ENCODE data around the gene TEF. TPM values are rescaled to one million over a fixed set of nuclear protein-coding genes. Genes with fewer than 3 reads are reported as not detected.

Gene TEF
- polyA plus RNA-seq, 1 donor (not counting 4 experiments of a cell fraction or from before 2014, with no cell fraction given) = 12.4 TPM

- TF ChIP-seq CTCF (optimal IDR thresholded peaks at IDR 0.05 in 1 of 3, IDR thresholded peaks at IDR 0.05 in 1 of 3, conservative IDR thresholded peaks at IDR 0.05 in 1 of 3; ENCODE audit: extremely low read depth in 1 of 3, insufficient read depth in 2 of 3, low read length in 3 of 3) (no peak), EZH2 (IDR thresholded peaks at IDR 0.05; ENCODE audit: low read length) (no peak)
- Histone ChIP-seq H3K9me1 (ENCODE audit: control insufficient read depth, extremely low read depth, insufficient read depth, low read length) (no peaks in the 10 kb centered on the region), H3K4me2 (ENCODE audit: control insufficient read depth, extremely low read depth, insufficient read depth, low read depth, low read length) (no peak overlapping the region), H3K27me3 (ENCODE audit: control insufficient read depth, extremely low read depth, insufficient read depth, low read length) (no peaks in the 10 kb centered on the region), H3K79me2 (ENCODE audit: control insufficient read depth, insufficient read depth, low read length) (no peaks in the 10 kb centered on the region), H3K9me3 (ENCODE audit: control insufficient read depth, low read depth, low read length) (no peaks in the 10 kb centered on the region), H3K36me3 (ENCODE audit: control insufficient read depth in 2 of 2, extremely low read depth in 1 of 2, insufficient read depth in 2 of 2, low read length in 2 of 2) (peaks cover 0 to 4% of the 10 kb centered on the region in 2 experiments), H4K20me1 (ENCODE audit: control insufficient read depth, extremely low read depth, insufficient read depth, low read length) (no peaks in the 10 kb centered on the region), H3K27ac (ENCODE audit: control insufficient read depth, insufficient read depth, low read length) (no peak overlapping the region), H3K4me3 (ENCODE audit: control insufficient read depth in 2 of 3, extremely low read depth in 1 of 3, insufficient read depth in 2 of 3, low read depth in 1 of 3, low read length in 3 of 3) (no peak overlapping the region), H3K4me1 (ENCODE audit: control insufficient read depth, extremely low read depth, insufficient read depth, low read length) (no peaks in the 10 kb centered on the region), H2AFZ (ENCODE audit: control insufficient read depth, low read length) (no peak overlapping the region), H3K9ac (ENCODE audit: control insufficient read depth, extremely low read depth, insufficient read depth, low read length) (no peak overlapping the region)
- FAIRE-seq = no peak
- no peak for DNase-seq (ENCODE audit: low read depth, low spot score)
- dilution Hi-C loops (cut with MboI; ENCODE audit: extremely low pct_ligation_motif_present, low sequenced_read_pairs) = no loop called here
These were observed 44.1 kb downstream of the TEF start for GRCh38 chr22:41425660-41426365.

- DNase-seq (ENCODE audit: low read depth, low spot score) = no peak
- Histone ChIP-seq H3K27ac (ENCODE audit: control insufficient read depth, insufficient read depth, low read length) (no peak overlapping the region), H4K20me1 (ENCODE audit: control insufficient read depth, extremely low read depth, insufficient read depth, low read length) (no peaks in the 10 kb centered on the region), H3K27me3 (ENCODE audit: control insufficient read depth, extremely low read depth, insufficient read depth, low read length) (no peaks in the 10 kb centered on the region), H3K4me1 (ENCODE audit: control insufficient read depth, extremely low read depth, insufficient read depth, low read length) (no peaks in the 10 kb centered on the region), H3K9me1 (ENCODE audit: control insufficient read depth, extremely low read depth, insufficient read depth, low read length) (no peaks in the 10 kb centered on the region), H2AFZ (ENCODE audit: control insufficient read depth, low read length) (no peak overlapping the region), H3K4me2 (ENCODE audit: control insufficient read depth, extremely low read depth, insufficient read depth, low read depth, low read length) (no peak overlapping the region), H3K4me3 (ENCODE audit: control insufficient read depth in 2 of 3, extremely low read depth in 1 of 3, insufficient read depth in 2 of 3, low read depth in 1 of 3, low read length in 3 of 3) (no peak overlapping the region), H3K9me3 (ENCODE audit: control insufficient read depth, low read depth, low read length) (no peaks in the 10 kb centered on the region), H3K36me3 (ENCODE audit: control insufficient read depth in 2 of 2, extremely low read depth in 1 of 2, insufficient read depth in 2 of 2, low read length in 2 of 2) (peaks cover 4% of the 10 kb centered on the region in 2 experiments), H3K79me2 (ENCODE audit: control insufficient read depth, insufficient read depth, low read length) (peaks cover 3% of the 10 kb centered on the region), H3K9ac (ENCODE audit: control insufficient read depth, extremely low read depth, insufficient read depth, low read length) (no peak overlapping the region)
- dilution Hi-C loops (cut with MboI; ENCODE audit: extremely low pct_ligation_motif_present, low sequenced_read_pairs) = no loop called here
- no peak for TF ChIP-seq EZH2 (IDR thresholded peaks at IDR 0.05; ENCODE audit: low read length)
- TF ChIP-seq CTCF (optimal IDR thresholded peaks at IDR 0.05 in 1 of 3, IDR thresholded peaks at IDR 0.05 in 1 of 3, conservative IDR thresholded peaks at IDR 0.05 in 1 of 3; ENCODE audit: extremely low read depth in 1 of 3, insufficient read depth in 2 of 3, low read length in 3 of 3) = no peak
- no peak for FAIRE-seq
These were observed 47.6 kb downstream of the TEF start for GRCh38 chr22:41429232-41429950.
